NCI-H345 (cell line): ENCODE results near the gene PRKX.
A peak's percentile ranks its signal among the peaks of the same experiment; 100 is the strongest.
"Not testable (repeated sequence)": the region's sequence is repeated elsewhere in the genome, so short reads cannot be mapped to it uniquely, and the experiment has no call there.

Experiments
- DNase-seq: peaks from one replicate; lab custom pipeline; 2025; lab: John Stamatoyannopoulos, UW

PRKX gene

GRCh38 chrX:3711331-3711917 is 2.0 kb downstream of the PRKX start:
- DNase-seq = no peak

GRCh38 chrX:3707673-3708274 is 5.7 kb downstream of the PRKX start:
- peak; percentile 35 for DNase-seq

DNA sequence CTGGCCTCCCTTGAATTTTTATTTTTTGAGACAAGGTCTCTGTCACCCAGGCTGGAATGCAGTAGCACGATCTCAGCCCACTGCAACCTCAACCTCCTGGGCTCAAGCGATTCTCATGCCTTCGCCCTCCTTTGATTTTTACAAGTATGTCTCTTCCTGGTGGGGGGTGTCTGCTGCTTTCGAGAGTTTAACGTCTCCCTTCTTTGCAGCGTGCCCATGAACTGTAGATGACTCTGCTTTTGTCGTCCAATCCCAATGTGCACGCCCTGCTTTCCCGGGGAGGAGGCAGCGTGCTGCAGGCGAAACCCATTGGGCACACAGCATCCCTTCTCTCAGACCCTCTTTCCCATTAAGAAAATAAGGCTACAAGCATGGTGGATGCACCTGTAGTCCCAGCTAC is 7.0 kb downstream of the PRKX start:
- DNase-seq = no peak

DNA sequence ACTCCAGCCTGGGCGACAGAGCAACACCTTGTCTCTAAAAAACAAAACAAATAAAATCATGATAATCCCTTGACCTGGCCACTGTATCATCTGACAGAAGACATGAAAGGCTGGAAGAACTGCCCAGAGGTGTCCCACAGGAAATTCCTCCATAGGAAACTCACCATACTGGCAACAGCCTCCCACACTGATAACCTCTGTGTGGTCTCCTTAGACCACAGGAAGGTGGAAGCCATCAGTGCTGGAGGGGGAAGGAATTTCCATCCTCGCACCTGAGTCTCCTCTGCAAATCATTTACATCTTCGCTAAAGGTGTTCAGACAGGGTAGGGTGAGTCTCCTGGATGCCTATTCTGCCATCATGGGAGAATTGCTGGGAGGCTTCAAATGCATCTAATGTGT is 10.2 kb downstream of the PRKX start:
- DNase-seq = not testable (repeated sequence)

DNA sequence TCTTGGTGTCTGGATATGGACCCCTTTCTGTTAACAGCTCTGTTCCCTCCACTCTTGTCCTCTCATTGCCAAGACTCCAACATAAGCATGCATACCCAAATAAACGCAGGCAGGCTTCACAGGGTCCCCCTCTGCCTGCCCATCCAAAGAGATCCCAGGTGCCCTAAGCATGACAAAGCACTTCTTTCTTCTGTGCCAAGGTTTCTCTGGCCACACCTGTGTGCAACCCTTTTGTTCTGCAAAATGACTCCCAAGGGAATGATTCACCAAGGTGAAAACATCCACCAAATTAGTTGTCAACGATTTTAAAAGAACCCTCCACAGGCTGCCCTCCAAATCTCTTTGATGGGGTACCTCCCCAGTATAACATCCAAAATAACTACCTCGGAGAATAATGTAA is 11.4 kb downstream of the PRKX start:
- DNase-seq = not testable (repeated sequence)

- not testable (repeated sequence) for DNase-seq
Measured at GRCh38 chrX:3701445-3701928, 12.0 kb downstream of the PRKX start.

- DNase-seq = no peak
Measured at GRCh38 chrX:3699821-3700381, 13.5 kb downstream of the PRKX start.

- peak; percentile 96 for DNase-seq
Measured at GRCh38 chrX:3697701-3698279, 15.7 kb downstream of the PRKX start.

- no peak for DNase-seq
Measured at GRCh38 chrX:3697220-3697684, 16.2 kb downstream of the PRKX start.

DNA sequence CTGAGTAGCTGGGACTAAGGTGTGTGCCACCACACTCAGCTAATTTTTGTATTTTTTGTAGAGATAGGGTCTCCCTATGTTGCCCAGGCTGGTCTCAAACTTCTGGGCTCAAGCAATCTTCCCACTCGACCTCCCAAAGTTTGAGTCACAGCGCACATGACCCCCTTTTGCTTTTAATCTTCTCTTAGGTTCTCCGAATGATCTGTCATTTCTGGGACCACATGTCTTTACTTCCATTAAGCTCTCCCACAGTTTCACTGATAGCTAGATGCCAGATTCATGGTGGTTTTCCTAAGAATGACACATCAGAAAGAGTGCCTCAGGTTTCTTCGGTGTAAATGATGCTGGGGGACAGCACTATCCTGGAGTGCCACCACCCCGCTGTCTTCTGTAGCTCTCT is 17.9 kb downstream of the PRKX start:
- DNase-seq = no peak

GRCh38 chrX:3690140-3690539 is 23.3 kb downstream of the PRKX start:
- DNase-seq = no peak

DNA sequence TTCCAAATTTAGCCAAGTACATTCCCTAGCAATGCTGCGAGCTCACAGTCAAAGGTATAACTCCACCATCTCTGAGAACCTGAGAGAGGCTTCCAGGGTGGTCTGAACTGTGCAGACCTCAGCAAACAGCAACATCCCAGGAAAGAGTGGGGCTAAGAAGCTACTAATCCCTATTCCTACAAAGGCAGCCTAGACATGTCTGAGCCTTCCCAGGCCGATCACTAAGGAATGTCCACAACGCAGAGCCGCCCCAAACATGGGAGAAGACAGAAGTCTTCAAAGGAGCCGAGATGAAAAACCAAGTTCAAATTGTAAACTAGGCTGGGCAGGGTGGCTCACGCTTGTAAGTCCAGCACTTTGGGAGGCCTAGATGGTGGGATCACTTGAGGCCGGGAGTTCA is 30.2 kb downstream of the PRKX start:
- DNase-seq = not testable (repeated sequence)

GRCh38 chrX:3680459-3680858 is 33.0 kb downstream of the PRKX start:
- no peak for DNase-seq

GRCh38 chrX:3679669-3680068 is 33.8 kb downstream of the PRKX start:
- no peak for DNase-seq

GRCh38 chrX:3678328-3678727 is 35.1 kb downstream of the PRKX start:
- peak; percentile 6 for DNase-seq

GRCh38 chrX:3674881-3675280 is 38.6 kb downstream of the PRKX start:
- DNase-seq = no peak

DNA sequence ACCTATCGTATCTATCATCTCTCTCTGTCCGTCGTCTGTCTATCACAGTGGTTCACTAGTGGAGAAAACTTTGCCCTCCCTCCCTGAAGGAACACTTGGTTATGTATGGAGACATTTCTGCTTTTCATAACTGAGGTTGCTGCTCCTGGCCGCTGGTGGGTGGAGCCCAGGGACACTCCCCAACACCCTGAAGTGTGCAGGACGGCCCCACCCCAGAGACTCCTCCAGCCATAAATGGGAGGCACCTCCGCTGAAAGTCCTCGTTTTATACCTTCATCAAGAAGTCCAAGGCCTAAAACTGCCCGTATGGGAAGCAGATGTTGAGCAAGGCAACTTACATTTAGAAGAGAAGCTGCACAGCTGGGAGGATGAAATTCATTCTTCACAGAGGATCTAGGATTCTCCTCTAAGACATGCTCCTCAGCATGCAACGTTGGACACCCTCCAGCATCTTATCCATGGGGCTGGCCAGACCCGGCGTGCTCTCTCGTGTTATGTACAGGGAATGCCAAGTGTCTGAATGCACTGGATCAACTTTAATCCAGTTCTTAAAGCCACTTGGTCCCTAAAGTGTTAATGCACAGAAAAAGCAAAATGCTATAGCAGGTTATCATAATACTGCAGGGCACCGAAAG is 43.5 kb downstream of the PRKX start:
- DNase-seq = no peak

DNA sequence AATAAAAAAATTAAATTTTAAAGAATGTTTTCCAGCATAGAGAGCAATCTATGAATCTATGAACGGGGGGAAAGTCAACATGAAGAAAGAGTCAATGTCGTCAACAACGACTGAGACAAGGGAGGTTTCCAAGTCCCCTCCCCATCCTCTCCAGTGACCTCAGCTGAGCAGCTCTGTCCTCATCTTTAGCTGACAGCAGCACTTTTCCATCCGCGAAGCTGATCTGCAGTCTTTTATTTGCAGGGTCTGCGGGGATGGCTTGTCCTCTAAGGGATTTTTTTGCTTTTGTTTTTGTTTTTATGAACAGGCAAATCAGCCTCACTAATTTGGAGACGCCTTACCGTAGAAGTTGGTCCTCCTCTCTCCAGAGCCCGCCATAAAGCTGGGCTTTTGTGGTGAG is 46.5 kb downstream of the PRKX start:
- DNase-seq = no peak

GRCh38 chrX:3664921-3665320 is 48.5 kb downstream of the PRKX start:
- DNase-seq = no peak

GRCh38 chrX:3663576-3664250 is 49.7 kb downstream of the PRKX start:
- DNase-seq = not testable (repeated sequence)

DNA sequence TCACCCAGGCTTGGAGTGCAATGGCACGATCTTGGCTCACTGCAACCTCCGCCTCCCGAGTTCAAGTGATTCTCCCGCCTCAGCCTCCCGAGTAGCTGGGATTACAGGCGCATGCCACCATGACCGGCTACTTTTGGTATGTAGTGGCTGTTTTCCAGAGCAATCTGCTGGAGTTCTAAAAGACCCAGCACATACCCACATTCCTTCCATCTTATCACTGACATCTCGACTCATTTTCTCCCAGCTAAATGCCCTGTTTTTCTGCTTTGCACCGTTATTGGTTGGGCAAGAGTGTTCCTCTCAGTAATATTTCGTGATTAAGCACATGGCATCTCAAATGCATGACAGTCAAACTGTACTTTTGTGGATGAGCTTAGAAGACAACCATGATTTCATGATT is 53.7 kb downstream of the PRKX start:
- no peak for DNase-seq

- no peak for DNase-seq
Measured at GRCh38 chrX:3655181-3655580, 58.3 kb downstream of the PRKX start.
